ENCODE measurements around the gene ROR1.
"Not testable (repeated sequence)": the region's sequence is repeated elsewhere in the genome, so short reads cannot be mapped to it uniquely, and the experiment has no call there.

DNA sequence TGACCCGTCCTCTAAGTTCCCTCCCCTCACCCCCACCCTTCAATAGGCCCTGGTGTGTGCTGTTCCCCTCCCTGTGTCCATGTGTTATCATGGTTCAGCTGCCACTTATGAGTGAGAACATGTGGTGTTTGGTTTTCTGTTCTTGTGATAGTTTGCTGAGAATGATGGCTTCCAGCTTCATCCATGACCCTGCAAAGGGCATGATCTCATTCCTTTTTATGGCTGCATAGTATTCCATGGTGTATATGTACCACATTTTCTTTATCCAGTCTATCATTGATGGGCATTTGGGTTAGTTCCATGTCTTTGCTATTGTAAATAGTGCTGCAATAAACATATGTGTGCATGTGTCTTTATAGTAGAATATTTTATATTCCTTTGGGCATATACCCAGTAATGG is 330.8 kb downstream of the ROR1 start:
- TF ChIP-seq CTCF (conservative IDR thresholded peaks at IDR 0.05; ENCODE audit: low read length); EZH2phosphoT487 (IDR thresholded peaks at IDR 0.05; ENCODE audit: borderline replicate concordance, low read depth, low read length): not testable (repeated sequence)

Data from OCI-LY7 (cell line).